ENCODE measurements around the gene CDRT4. TPM values are rescaled to one million over a fixed set of nuclear protein-coding genes. Genes with fewer than 3 reads are reported as not detected.

The CDRT4 gene
- total RNA-seq, 2 donors from 2014 or later = 8.3 to 34.0 TPM

DNA sequence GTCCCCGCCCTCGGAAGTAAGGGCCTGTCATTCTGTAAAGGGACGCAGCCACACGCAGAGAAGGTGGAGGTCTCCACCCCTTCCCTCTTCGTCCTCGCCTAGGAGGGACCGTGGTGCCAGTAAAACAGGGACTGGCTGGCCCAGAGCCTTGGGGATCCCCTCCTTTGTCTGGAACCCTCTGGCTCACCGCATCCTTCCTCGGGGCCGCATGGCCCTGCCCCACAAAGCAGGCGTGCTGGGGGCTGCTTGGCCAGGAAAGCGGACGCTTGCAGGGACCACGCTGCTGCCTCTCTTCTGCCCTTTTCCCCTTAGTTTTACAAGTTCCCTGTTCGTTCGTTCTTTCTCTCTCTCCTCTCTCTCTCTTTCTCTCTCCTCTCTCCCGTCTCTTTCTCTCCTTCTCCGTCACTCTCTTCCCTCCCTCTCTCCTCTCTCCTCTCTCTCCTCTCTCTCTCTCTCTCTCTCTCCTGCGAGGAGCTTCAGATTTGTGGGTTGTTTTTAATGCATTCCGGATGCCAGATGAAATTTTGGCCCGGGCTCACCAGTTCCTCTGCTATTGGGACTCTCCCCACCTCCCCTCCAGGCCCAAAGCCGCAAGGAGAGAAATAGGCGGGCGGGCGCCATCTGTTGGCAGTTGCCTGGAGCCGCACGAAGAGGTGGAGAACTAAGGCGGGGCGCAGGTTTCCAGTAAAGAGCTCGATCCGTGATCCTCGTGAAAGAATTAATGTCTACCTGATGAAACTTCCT lies 35.1 kb upstream of the CDRT4 start:
- no peaks in the 10 kb centered on the region for H3K9me3 Mint-ChIP-seq
- H3K36me3 Mint-ChIP-seq = no peaks in the 10 kb centered on the region
- no peaks in the 10 kb centered on the region for H3K27me3 Mint-ChIP-seq
- H3K4me1 Mint-ChIP-seq (ENCODE audit: low read depth in 2 of 2) = peaks cover 11 to 23% of the 10 kb centered on the region in 2 donors
- ATAC-seq = peak; percentile 76 to 81
- no peak overlapping the region for H3K4me3 Mint-ChIP-seq
- DNase-seq (ENCODE audit: low spot score) = peak; percentile 65
- H3K27ac Mint-ChIP-seq = peak overlapping the region in 1 of 2 donors; percentile 54

DNA sequence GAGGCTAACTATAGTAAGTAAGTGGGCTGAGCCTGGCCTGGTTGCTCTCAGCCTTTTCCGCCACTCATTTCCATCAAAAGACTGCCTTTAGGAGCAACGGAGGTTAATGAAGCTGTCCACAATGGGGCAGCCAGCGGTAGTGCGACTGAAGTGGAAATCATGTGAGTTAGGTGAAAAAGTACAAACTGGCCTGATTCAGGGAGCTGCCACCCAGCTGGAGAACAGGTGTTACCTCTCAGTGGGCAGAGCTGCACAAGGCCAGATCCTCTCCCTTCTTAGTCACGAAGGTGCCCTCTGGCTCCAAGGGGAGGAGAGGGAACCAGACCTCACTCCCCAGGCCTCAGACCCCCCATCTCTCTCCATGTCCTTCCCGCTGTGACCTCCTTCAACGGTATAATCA lies 34.4 kb upstream of the CDRT4 start:
- Mint-ChIP-seq H3K9me3 (no peaks in the 10 kb centered on the region), H3K27ac (no peak overlapping the region), H3K27me3 (no peaks in the 10 kb centered on the region), H3K36me3 (peaks cover 3% of the 10 kb centered on the region), H3K4me3 (no peak overlapping the region), H3K4me1 (ENCODE audit: low read depth in 2 of 2) (peaks cover 11 to 25% of the 10 kb centered on the region in 2 donors)
- DNase-seq (ENCODE audit: low spot score) (no peak), ATAC-seq (no peak)

- ATAC-seq = no peak
- Mint-ChIP-seq H3K27ac (no peak overlapping the region), H3K36me3 (peaks cover 5% of the 10 kb centered on the region)
These were observed 33.9 kb upstream of the CDRT4 start for GRCh38 chr17:15501282-15501681.

GRCh38 chr17:15498107-15498506 lies 30.7 kb upstream of the CDRT4 start:
- Mint-ChIP-seq H3K9me3 (no peaks in the 10 kb centered on the region), H3K27me3 (no peaks in the 10 kb centered on the region), H3K27ac (no peak overlapping the region), H3K4me1 (ENCODE audit: low read depth in 2 of 2) (peaks cover 6 to 20% of the 10 kb centered on the region in 2 donors), H3K4me3 (no peak overlapping the region), H3K36me3 (peaks cover 11% of the 10 kb centered on the region)
- ATAC-seq (no peak), DNase-seq (ENCODE audit: low spot score) (no peak)

More at GRCh38 chr17:15501282-15501681, 33.9 kb upstream of the CDRT4 start:
- H3K9me3 Mint-ChIP-seq = no peaks in the 10 kb centered on the region
- peaks cover 11 to 26% of the 10 kb centered on the region in 2 donors for H3K4me1 Mint-ChIP-seq (ENCODE audit: low read depth in 2 of 2)
- H3K4me3 Mint-ChIP-seq = no peak overlapping the region
- no peaks in the 10 kb centered on the region for H3K27me3 Mint-ChIP-seq
- DNase-seq (ENCODE audit: low spot score) = no peak

DNA sequence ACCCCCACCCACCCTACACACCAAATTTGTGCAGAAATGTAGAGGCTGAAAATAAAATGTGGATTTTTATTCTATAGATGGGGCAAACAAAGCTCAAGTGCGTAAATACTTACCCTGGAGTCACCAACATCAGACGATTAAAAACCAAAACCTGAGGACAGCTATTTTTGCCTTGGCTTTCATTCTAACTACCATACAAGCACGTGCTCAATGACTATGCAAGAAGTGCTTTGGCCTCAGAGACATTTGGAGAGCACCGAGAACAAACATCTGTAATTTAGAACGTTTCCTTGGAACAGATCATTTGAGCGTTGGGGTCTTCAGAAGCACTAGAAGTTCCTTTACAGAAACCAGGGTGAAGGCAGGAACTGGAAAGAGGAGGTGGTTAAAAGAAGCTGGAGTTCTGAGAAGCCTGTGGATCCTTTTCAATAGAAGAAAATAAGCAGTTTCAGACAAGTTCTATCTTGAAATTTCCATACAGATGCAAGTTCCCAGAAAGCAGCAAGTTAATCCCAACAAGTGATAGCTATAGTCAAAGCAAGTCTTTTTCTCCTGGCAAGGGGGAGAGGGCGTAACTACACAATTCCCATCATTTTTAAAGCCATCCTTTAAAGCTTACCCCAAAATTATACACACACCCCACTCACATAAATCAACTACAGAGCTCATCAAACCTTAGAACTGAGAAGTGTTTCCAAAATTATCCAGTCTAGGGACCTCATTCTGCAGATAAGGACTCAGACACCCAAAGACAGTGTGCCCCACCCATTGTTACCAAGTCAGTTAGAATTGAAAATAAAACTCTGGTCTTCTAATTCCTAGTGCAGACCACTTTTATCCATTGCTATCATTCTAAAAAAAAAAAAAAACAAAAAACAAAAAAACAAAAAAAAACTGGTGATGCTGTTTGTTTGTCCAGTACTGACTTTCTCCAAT lies 29.6 kb upstream of the CDRT4 start:
- H3K27me3 Mint-ChIP-seq = no peaks in the 10 kb centered on the region
- no peak overlapping the region for H3K4me3 Mint-ChIP-seq
- peaks cover 0 to 13% of the 10 kb centered on the region in 2 donors for H3K4me1 Mint-ChIP-seq (ENCODE audit: low read depth in 2 of 2)
- DNase-seq (ENCODE audit: low spot score) = no peak
- peaks cover 11% of the 10 kb centered on the region for H3K36me3 Mint-ChIP-seq
- H3K27ac Mint-ChIP-seq = no peak overlapping the region
- H3K9me3 Mint-ChIP-seq = no peaks in the 10 kb centered on the region
- no peak for ATAC-seq

DNA sequence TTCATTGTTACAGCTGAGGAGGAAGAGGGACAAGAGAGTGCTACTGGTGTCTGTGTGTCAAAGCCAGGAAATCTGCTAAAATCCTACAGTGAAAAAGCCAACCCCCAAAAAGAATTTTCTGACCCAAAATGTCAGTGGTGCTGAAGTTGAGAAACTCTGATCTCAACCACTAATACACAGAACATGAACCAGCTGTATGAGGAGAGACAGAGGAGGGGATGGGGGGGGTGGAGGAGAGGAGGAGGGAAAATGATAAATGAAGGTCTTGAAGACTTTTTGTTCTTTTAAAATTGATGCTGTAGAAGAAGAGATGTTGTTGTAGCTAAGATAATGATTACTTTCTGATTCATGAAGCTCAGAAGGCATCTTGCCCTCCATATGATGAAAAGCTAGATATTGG lies 27.4 kb upstream of the CDRT4 start:
- H3K27ac Mint-ChIP-seq = no peak overlapping the region
- peaks cover 11% of the 10 kb centered on the region for H3K36me3 Mint-ChIP-seq
- H3K4me1 Mint-ChIP-seq (ENCODE audit: low read depth in 2 of 2) = peaks cover 0 to 9% of the 10 kb centered on the region in 2 donors
- H3K27me3 Mint-ChIP-seq = no peaks in the 10 kb centered on the region
- no peak overlapping the region for H3K4me3 Mint-ChIP-seq
- no peaks in the 10 kb centered on the region for H3K9me3 Mint-ChIP-seq
- ATAC-seq = no peak
- no peak for DNase-seq (ENCODE audit: low spot score)

- ATAC-seq (no peak), DNase-seq (ENCODE audit: low spot score) (no peak)
- no peak overlapping the region for H3K4me3 Mint-ChIP-seq
- H3K36me3 Mint-ChIP-seq = peaks cover 11% of the 10 kb centered on the region
- H3K4me1 Mint-ChIP-seq (ENCODE audit: low read depth in 2 of 2) = peaks cover 0 to 9% of the 10 kb centered on the region in 2 donors
- no peak overlapping the region for H3K27ac Mint-ChIP-seq
- no peaks in the 10 kb centered on the region for H3K27me3 Mint-ChIP-seq
- no peaks in the 10 kb centered on the region for H3K9me3 Mint-ChIP-seq
These were observed 26.2 kb upstream of the CDRT4 start for GRCh38 chr17:15493693-15494035.

DNA sequence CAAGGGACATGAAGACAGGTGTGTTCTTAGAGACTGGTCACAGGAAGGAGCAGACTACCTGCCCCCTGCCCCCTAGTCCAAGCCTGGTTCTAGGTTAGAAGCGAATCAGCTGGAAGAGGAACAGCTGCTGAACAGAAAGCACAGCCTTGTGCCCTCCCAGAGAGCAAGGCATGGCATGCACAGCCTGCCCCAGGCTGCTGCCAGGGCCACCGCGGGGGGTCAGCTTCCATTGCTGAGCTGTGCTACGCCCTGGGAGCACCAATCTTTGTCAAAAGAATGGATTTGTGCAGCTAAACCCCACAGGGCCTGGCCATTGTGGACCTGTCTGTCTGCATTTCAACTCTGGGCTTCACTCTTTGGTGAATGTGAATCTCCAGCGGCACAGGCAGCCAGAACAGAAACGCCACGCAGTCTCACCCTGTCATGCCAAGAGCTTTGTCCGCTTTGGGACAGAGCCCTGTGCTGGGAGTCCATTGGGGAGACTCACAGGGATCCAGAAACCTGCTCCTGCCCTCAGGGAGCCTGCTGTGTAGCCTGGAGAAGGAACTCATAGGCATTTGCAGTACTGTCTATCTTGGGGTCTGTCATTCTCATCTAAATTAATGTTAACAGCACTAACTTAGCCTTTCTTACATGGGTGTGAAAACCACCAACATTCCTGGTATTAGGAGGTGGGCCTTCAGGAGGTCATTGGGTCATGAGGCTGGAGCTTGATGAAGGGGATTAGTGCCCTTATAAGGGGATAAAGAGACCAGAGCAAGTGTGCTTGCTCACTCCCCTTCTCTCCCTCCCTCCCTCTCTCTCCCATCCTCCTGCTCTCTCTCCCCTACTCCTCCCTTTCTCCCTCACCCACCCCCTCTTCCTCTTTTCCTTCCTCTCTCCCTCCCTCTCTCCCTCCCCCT lies 25.6 kb upstream of the CDRT4 start:
- Mint-ChIP-seq H3K4me3 (no peak overlapping the region), H3K27me3 (no peaks in the 10 kb centered on the region), H3K9me3 (no peaks in the 10 kb centered on the region), H3K27ac (no peak overlapping the region), H3K4me1 (ENCODE audit: low read depth in 2 of 2) (peaks cover 0 to 9% of the 10 kb centered on the region in 2 donors), H3K36me3 (peaks cover 11% of the 10 kb centered on the region)
- DNase-seq (ENCODE audit: low spot score) (no peak), ATAC-seq (no peak)

DNA sequence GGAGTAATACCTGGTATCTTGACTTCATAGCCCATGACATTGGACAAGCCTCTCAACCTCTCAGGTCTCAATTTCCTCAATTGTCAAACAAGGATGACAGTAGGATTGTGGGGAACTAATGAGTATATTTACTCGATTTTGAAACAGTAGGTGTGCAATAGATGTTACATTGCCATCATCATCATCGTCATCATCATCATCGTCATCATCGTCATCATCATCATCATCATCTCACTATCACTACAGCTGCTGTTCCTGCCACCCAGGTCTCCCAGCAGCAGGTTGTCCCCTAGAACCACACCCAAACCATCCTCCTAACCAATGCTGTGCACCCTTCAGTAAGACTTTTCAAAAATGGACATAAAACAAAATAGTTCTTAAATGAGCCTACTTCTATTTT lies 24.8 kb upstream of the CDRT4 start:
- H3K4me3 Mint-ChIP-seq = no peak overlapping the region
- no peaks in the 10 kb centered on the region for H3K27me3 Mint-ChIP-seq
- peaks cover 16% of the 10 kb centered on the region for H3K36me3 Mint-ChIP-seq
- H3K27ac Mint-ChIP-seq = no peak overlapping the region
- ATAC-seq = no peak
- H3K9me3 Mint-ChIP-seq = no peaks in the 10 kb centered on the region
- DNase-seq (ENCODE audit: low spot score) = no peak
- H3K4me1 Mint-ChIP-seq (ENCODE audit: low read depth in 2 of 2) = peaks cover 0 to 9% of the 10 kb centered on the region in 2 donors

DNA sequence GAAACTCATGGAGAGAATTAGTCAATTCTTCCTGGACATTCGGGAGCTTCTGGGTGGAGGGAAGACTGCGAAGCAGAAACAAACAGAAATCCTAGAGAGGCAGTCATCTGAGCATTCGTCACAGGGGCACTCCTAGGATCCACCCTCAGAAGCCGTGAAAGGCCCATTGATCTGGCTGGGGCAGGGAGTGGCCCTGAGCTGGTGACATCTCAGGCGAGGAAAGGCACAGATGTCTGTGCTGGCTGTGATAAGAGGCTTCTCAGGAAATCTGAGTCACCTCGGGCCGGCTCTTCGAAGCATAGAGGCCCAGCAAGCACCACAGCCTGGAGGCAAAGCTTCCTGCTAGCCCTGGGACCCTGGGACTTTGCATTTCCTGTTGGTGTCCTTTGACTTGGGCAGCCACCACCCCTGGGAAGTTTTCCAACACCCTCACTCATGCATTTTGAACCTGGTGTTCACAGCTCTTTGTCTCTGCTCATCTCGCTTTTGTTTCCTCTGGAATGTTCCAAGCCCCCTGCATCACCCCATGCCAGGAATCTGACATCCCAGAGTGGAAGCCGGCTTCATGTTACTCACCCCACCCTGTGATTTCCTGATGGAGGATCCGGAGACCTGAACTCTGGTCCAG lies 23.3 kb upstream of the CDRT4 start:
- Mint-ChIP-seq H3K27ac (no peak overlapping the region), H3K36me3 (peaks cover 11% of the 10 kb centered on the region), H3K4me1 (ENCODE audit: low read depth in 2 of 2) (peaks cover 0 to 9% of the 10 kb centered on the region in 2 donors), H3K4me3 (no peak overlapping the region), H3K27me3 (no peaks in the 10 kb centered on the region), H3K9me3 (no peaks in the 10 kb centered on the region)
- ATAC-seq (no peak), DNase-seq (ENCODE audit: low spot score) (no peak)

DNA sequence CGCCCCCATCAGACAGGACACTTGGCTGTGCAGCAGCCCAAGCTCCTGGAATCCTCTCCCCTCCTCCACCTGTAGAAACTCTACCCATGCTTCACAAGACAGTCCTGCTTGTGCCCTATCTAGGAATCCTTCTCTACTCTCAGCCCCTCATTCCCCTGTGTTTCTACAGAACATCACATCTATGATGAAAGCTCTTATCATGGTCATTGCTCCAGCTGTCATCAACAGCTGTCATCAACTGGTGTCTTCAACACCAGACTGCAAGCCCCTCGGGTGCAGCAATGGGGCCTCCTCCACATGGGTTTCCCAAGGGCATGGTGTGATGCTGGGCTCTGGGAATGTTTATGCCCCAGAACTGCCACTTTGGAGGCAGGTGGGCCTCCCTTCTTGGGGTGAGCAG lies 21.1 kb upstream of the CDRT4 start:
- Mint-ChIP-seq H3K4me1 (ENCODE audit: low read depth in 2 of 2) (peaks cover 0 to 7% of the 10 kb centered on the region in 2 donors), H3K27me3 (no peaks in the 10 kb centered on the region), H3K9me3 (no peaks in the 10 kb centered on the region), H3K4me3 (no peak overlapping the region), H3K27ac (no peak overlapping the region), H3K36me3 (peaks cover 5% of the 10 kb centered on the region)
- no peak for ATAC-seq
- no peak for DNase-seq (ENCODE audit: low spot score)

DNA sequence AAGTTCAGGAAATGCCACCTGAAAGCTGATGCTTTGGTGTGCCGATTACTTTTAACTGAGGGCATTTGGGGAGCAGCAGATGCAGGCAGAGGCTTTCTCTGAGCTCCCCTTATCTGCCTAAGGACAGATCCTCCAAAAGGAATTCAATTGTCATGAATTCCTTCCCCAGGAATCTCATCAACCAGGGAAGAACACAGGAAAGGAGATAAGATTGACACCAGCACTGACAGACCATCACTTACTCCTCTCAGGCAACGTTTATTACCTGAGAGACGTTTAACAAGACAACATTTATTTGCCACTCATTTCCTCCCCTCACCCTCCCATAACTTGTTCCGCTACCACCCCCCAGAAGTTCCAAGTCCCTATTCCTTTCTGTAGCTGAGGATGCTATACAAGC lies 17.6 kb upstream of the CDRT4 start:
- H3K9me3 Mint-ChIP-seq = no peaks in the 10 kb centered on the region
- H3K27me3 Mint-ChIP-seq = no peaks in the 10 kb centered on the region
- ATAC-seq = no peak
- no peak overlapping the region for H3K4me3 Mint-ChIP-seq
- DNase-seq (ENCODE audit: low spot score) = no peak
- H3K27ac Mint-ChIP-seq = no peak overlapping the region
- H3K4me1 Mint-ChIP-seq (ENCODE audit: low read depth in 2 of 2) = peaks cover 0 to 3% of the 10 kb centered on the region in 2 donors
- H3K36me3 Mint-ChIP-seq = peaks cover 5% of the 10 kb centered on the region

GRCh38 chr17:15483431-15483830 lies 16.0 kb upstream of the CDRT4 start:
- DNase-seq (ENCODE audit: low spot score) (no peak), ATAC-seq (no peak)
- H3K36me3 Mint-ChIP-seq = peaks cover 5% of the 10 kb centered on the region
- H3K4me1 Mint-ChIP-seq (ENCODE audit: low read depth in 2 of 2) = peaks cover 0 to 6% of the 10 kb centered on the region in 2 donors
- no peaks in the 10 kb centered on the region for H3K9me3 Mint-ChIP-seq
- H3K4me3 Mint-ChIP-seq = no peak overlapping the region
- no peaks in the 10 kb centered on the region for H3K27me3 Mint-ChIP-seq
- no peak overlapping the region for H3K27ac Mint-ChIP-seq

Data from natural killer cell treated with Interleukin-12 subunit alpha and Interleukin-12 subunit beta and Interleukin-15 and Interleukin-18, amount 100 ng/mL, for 72 hours (primary cell).